ENCODE results near the gene CRABP2. TPM values are rescaled to one million over a fixed set of nuclear protein-coding genes. Genes with fewer than 3 reads are reported as not detected.

CRABP2 gene
- total RNA-seq, 1 experiment from 2014 or later, result 1,115 TPM

DNA sequence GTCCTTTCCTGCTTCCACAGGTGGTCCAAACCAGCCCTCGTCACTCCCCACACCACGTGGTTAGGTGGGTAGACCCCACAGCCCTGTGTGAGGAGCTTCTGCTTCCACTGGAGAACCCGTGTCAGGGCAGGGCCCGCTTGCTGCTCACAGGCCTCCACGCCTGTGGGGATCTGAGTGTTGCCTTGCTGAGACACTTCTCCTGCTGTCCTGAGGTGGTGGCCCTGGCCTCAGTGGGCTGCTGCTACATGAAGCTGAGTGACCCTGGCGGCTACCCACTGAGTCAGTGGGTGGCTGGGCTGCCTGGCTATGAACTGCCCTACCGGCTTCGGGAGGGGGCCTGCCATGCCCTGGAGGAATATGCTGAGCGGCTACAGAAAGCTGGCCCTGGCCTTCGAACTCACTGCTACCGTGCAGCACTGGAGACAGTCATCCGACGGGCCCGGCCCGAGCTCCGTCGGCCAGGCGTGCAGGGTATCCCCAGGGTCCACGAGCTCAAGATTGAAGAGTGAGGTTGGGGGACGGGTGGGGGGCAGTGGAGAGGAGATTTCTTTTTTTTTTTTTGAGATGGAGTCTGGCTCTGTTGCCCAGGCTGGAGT, 28.7 kb upstream of the CRABP2 start:
- Histone ChIP-seq H3K4me3 (ENCODE audit: low read depth in 2 of 2, low read length in 2 of 2) (no peak overlapping the region), H3K9me3 (ENCODE audit: control insufficient read depth, insufficient read depth, low read depth, low read length) (no peaks in the 10 kb centered on the region), H3K27me3 (ENCODE audit: control insufficient read depth, insufficient read depth, low read length) (no peaks in the 10 kb centered on the region), H3K27ac (ENCODE audit: low read length) (no peak overlapping the region), H3K4me1 (ENCODE audit: control insufficient read depth, insufficient read depth, low read length) (peaks cover 5% of the 10 kb centered on the region), H3K36me3 (ENCODE audit: control insufficient read depth, insufficient read depth, low read length) (no peaks in the 10 kb centered on the region; the same call in 1 of the 2 replicates)
- ATAC-seq (no peak), DNase-seq (ENCODE audit: low read depth, low spot score) (no peak)
- ChIA-PET POLR2A (interaction anchor here (0.6 to 0.7 kb wide), 2 partner anchors 25 to 802 kb away, joined by 3 to 15 read pairs; no protein-coding TSS in a partner anchor), CTCF (no interaction called here)
- TF ChIP-seq, protein P1, sequence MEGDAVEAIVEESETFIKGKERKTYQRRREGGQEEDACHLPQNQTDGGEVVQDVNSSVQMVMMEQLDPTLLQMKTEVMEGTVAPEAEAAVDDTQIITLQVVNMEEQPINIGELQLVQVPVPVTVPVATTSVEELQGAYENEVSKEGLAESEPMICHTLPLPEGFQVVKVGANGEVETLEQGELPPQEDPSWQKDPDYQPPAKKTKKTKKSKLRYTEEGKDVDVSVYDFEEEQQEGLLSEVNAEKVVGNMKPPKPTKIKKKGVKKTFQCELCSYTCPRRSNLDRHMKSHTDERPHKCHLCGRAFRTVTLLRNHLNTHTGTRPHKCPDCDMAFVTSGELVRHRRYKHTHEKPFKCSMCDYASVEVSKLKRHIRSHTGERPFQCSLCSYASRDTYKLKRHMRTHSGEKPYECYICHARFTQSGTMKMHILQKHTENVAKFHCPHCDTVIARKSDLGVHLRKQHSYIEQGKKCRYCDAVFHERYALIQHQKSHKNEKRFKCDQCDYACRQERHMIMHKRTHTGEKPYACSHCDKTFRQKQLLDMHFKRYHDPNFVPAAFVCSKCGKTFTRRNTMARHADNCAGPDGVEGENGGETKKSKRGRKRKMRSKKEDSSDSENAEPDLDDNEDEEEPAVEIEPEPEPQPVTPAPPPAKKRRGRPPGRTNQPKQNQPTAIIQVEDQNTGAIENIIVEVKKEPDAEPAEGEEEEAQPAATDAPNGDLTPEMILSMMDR (IDR thresholded peaks at IDR 0.05), result no peak
- TF ChIP-seq TCF7L2 (IDR thresholded peaks at IDR 0.05; ENCODE audit: low read depth, low read length) (no peak), SIN3A (IDR thresholded peaks at IDR 0.05; ENCODE audit: borderline replicate concordance, insufficient read depth, low read depth, low read length) (no peak), POLR2AphosphoS5 (IDR thresholded peaks at IDR 0.05; ENCODE audit: low read depth, low read length) (no peak)
- TF ChIP-seq, protein P2, sequence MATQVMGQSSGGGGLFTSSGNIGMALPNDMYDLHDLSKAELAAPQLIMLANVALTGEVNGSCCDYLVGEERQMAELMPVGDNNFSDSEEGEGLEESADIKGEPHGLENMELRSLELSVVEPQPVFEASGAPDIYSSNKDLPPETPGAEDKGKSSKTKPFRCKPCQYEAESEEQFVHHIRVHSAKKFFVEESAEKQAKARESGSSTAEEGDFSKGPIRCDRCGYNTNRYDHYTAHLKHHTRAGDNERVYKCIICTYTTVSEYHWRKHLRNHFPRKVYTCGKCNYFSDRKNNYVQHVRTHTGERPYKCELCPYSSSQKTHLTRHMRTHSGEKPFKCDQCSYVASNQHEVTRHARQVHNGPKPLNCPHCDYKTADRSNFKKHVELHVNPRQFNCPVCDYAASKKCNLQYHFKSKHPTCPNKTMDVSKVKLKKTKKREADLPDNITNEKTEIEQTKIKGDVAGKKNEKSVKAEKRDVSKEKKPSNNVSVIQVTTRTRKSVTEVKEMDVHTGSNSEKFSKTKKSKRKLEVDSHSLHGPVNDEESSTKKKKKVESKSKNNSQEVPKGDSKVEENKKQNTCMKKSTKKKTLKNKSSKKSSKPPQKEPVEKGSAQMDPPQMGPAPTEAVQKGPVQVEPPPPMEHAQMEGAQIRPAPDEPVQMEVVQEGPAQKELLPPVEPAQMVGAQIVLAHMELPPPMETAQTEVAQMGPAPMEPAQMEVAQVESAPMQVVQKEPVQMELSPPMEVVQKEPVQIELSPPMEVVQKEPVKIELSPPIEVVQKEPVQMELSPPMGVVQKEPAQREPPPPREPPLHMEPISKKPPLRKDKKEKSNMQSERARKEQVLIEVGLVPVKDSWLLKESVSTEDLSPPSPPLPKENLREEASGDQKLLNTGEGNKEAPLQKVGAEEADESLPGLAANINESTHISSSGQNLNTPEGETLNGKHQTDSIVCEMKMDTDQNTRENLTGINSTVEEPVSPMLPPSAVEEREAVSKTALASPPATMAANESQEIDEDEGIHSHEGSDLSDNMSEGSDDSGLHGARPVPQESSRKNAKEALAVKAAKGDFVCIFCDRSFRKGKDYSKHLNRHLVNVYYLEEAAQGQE (IDR thresholded peaks at IDR 0.05; ENCODE audit: insufficient read depth in 1 of 2, low read depth in 2 of 2, low read length in 1 of 2), result no peak
- in situ Hi-C loops (cut with HindIII; ENCODE audit: low pct_unique_long_range_greater_than_20kb, low sequenced_read_pairs), result no loop called here
- intact Hi-C loops (cut with micrococcal nuclease; ENCODE audit: unreplicated experiment), result no loop called here
- no TSS peak for BruUV-seq (replicated peaks)

DNA sequence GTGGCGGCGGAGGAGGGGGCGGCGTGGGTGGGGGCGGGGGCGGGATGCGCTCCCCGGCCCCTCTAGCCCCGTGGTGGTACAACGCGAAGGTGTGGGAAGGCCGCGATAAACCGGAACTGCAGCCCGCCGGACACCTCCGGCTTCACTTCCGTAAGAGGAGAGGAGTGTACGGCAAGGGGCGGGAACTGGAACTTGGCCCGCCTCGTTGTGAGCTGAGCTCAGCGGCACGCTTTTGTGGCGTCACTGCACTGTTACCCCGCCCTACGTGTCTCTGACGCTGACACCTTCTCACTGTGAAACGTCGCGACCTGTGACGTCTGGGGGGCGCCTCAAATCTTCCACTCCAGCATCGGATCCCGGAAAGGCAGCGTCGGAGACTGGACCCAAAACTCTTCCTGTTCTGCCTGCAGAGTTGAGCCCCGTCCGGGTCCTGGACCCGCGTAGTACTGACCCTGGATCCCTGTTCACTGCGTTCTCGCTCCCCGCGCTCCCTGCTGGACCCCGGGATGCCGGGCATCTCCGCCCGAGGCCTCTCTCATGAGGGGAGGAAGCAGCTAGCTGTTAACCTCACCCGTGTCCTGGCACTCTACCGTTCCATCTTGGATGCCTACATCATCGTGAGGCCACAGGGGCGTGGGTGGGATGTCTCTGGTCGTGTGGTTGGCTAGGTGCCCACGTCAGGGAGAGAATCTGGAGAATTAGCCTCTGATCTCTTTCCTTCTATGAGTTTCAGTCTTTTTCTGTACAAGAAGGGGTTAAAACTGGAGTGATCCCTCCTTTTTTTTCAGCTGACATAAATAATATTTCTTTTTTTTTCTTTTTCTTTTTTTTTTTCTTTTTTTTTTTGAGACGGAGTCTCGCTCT, 23.4 kb upstream of the CRABP2 start, which contains the start of gene ISG20L2:
Gene ISG20L2, minus strand, starts transcription at position 168 of the 864 bp plus-strand sequence. CDS start 1,114 bp downstream, outside the sequence.
- intact Hi-C loops (cut with micrococcal nuclease; ENCODE audit: unreplicated experiment), result no loop called here
- peaks cover 24% of the 10 kb centered on the region for H3K4me1 ChIP-seq (ENCODE audit: control insufficient read depth, insufficient read depth, low read length)
- H3K27ac ChIP-seq (ENCODE audit: low read length), result peak within 1 kb of the TSS; percentile 97
- ATAC-seq (peak; percentile 94), DNase-seq (ENCODE audit: low read depth, low spot score) (peak; percentile 91)
- TF ChIP-seq SIN3A (IDR thresholded peaks at IDR 0.05; ENCODE audit: borderline replicate concordance, insufficient read depth, low read depth, low read length) (no peak), TCF7L2 (IDR thresholded peaks at IDR 0.05; ENCODE audit: low read depth, low read length) (peak; percentile 64; the same call in 1 of the 2 replicates), POLR2AphosphoS5 (IDR thresholded peaks at IDR 0.05; ENCODE audit: low read depth, low read length) (peak; percentile 92)
- TF ChIP-seq, protein P2 (IDR thresholded peaks at IDR 0.05; ENCODE audit: insufficient read depth in 1 of 2, low read depth in 2 of 2, low read length in 1 of 2), result no peak; a peak in 1 of 4 replicates
- TSS peak; percentile 87 for BruUV-seq (replicated peaks)
- CTCF ChIA-PET, result interaction anchor here (0.6 to 1.6 kb wide), 5 partner anchors 18 to 131 kb away, joined by 3 to 8 read pairs (median 4); partner anchors contain the start of gene INSRR
- peak within 1 kb of the TSS; percentile 87 to 99 for H3K4me3 ChIP-seq (ENCODE audit: low read depth in 2 of 2, low read length in 2 of 2)
- H3K36me3 ChIP-seq (ENCODE audit: control insufficient read depth, insufficient read depth, low read length), result peaks cover 5% of the 10 kb centered on the region
- in situ Hi-C loops (cut with HindIII; ENCODE audit: low pct_unique_long_range_greater_than_20kb, low sequenced_read_pairs), result no loop called here
- POLR2A ChIA-PET, result interaction anchor here (0.7 to 1.9 kb wide), 8 partner anchors 12 to 156 kb away, joined by 3 to 6 read pairs (median 4); partner anchors contain the start of gene MRPL24
- no peaks in the 10 kb centered on the region for H3K9me3 ChIP-seq (ENCODE audit: control insufficient read depth, insufficient read depth, low read depth, low read length)
- no peaks in the 10 kb centered on the region for H3K27me3 ChIP-seq (ENCODE audit: control insufficient read depth, insufficient read depth, low read length)

All from Panc1 (cell line).